DLD1 (cell line): ENCODE results near the gene PMFBP1.

Source experiments
- in situ Hi-C: cut with HindIII; loops from 2 replicates; pipeline ENCODE4 v1.10.0; 2017; ENCODE audit warnings: low sequenced_read_pairs

PMFBP1 gene

DNA sequence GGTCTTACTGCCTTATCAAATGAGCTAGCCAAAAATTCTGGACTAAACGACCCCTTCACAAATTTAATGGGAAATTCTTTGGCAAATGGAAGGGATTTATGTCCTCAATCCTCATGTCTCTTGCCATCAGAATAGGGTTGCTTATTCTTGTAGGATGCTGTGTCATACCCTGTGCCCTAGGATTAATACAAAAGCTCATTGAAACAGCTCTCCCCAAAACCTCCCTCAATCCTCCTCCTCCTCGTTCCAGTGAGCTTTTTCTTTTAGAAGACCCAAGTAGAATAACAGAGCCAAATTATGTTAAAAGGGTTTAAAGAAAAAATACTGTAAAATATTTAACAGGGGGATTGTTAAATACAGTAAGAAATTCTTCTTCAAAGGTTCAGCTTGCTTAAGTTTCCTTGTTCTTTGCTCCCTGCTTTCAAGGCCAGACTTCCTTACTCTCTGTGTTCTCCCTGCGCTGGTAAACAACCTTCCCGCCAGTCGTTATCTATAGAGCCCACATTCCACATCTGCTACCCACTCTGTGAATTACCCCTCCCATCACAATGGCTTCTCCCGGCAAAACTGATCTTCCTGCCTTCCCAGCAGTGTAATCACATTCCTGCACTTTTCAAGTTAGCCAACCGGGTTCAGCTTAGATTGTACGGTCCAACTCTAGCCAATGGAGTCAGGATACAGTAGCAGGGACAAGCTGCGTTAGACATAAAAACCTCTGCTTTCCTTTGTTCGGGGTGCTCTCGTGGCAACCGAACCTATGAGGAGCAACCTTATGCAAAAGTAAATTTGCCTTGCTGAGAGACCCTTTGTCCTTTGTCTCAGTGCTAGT lies 99.2 kb downstream of the PMFBP1 start:
- in situ Hi-C loops = loop anchor here (5.0 kb wide), 1 partner anchor 35 kb away; no protein-coding TSS in a partner anchor
